ENCODE results near the gene ECI2. TPM values are rescaled to one million over a fixed set of nuclear protein-coding genes. Genes with fewer than 3 reads are reported as not detected.

ECI2 gene
- total and polyA plus RNA-seq, 2 of the 13 experiments (the other 11 are each of a cell fraction or from before 2014, with no cell fraction given), result 78.5 to 228 TPM

- TF ChIP-seq HBP1 (CRISPR knock-in tag; IDR thresholded peaks at IDR 0.05; ENCODE audit: low read depth), result no peak
- TF ChIP-seq ZEB1 (IDR thresholded peaks at IDR 0.05; ENCODE audit: insufficient replicate concordance, low read depth), result no peak
- TF ChIP-seq ATF7 (IDR thresholded peaks at IDR 0.05), result no peak
- TF ChIP-seq ATF7 (CRISPR knock-in tag; IDR thresholded peaks at IDR 0.05), result no peak
- peak; percentile 39; the same call in 1 of the 2 replicates for TF ChIP-seq PAXIP1 (CRISPR knock-in tag; conservative IDR thresholded peaks at IDR 0.05)
- TF ChIP-seq PRDM4 (CRISPR knock-in tag; IDR thresholded peaks at IDR 0.05; ENCODE audit: borderline replicate concordance), result no peak
- TF ChIP-seq SNAI1 (CRISPR knock-in tag; IDR thresholded peaks at IDR 0.05; ENCODE audit: borderline replicate concordance), result no peak
- TF ChIP-seq EED (CRISPR knock-in tag; IDR thresholded peaks at IDR 0.05), result no peak
- no peak for TF ChIP-seq TBX2 (CRISPR knock-in tag; IDR thresholded peaks at IDR 0.05; ENCODE audit: borderline replicate concordance)
- no peak for TF ChIP-seq ZBTB40 (IDR thresholded peaks at IDR 0.05)
- TF ChIP-seq ZBTB40 (CRISPR knock-in tag; IDR thresholded peaks at IDR 0.05), result no peak
These were observed 9.2 kb downstream of the ECI2 start (continued) for GRCh38 chr6:4125933-4126864.

Data from HepG2 (cell line).